OCI-LY7 (cell line): ENCODE measurements around the gene PITPNM1. TPM values are rescaled to one million over a fixed set of nuclear protein-coding genes. Genes with fewer than 3 reads are reported as not detected.

Experiments used
- BruUV-seq: library from RNA; stranded (reverse); fragments of 400-500 nt; replicated peaks from 2 replicates; lab custom pipeline; 2021; lab: Mats Ljungman, UMichigan
- CTCF ChIA-PET: fragments of 300-600 bp; sonication (Branson Sonifier 250); formaldehyde crosslinking; loops from one replicate; lab custom pipeline; 2022; ENCODE audit warnings: antibody characterized with exemption; ENCODE audit not compliant: unreplicated experiment; lab: Charles Lee
- POLR2A ChIA-PET: fragments of 300-600 bp; sonication (Branson Sonifier 250); formaldehyde crosslinking; loops from one replicate; lab custom pipeline; 2022; ENCODE audit warnings: antibody characterized with exemption; lab: Charles Lee
- DNase-seq: peaks from one replicate; pipeline ENCODE4 v3.0.0-alpha.2; 2015; ENCODE audit warnings: low spot score
- H2AFZ ChIP-seq: fragments of 200-600 bp; sonication (generic), shearing (Covaris generic); 2 replicates; pipeline ENCODE4 v1.6.1; 2014; ENCODE audit warnings: mild to moderate bottlenecking, antibody characterized with exemption, low read length, moderate library complexity
- H3K27ac ChIP-seq: fragments of 200-600 bp; sonication (generic); 2 replicates; pipeline ENCODE4 v1.5.1; 2014; ENCODE audit warnings: mixed run types, low read depth, mild to moderate bottlenecking, moderate library complexity, low read length, inconsistent platforms; ENCODE audit not compliant: poor library complexity, severe bottlenecking
- H3K36me3 ChIP-seq: fragments of 200-600 bp; sonication (generic); 2 replicates; pipeline ENCODE4 v1.6.1; 2014; ENCODE audit warnings: mild to moderate bottlenecking, antibody characterized with exemption, low read length, moderate library complexity, mixed read lengths; ENCODE audit not compliant: insufficient read depth
- H3K4me1 ChIP-seq: fragments of 200-600 bp; sonication (generic); 2 replicates; pipeline ENCODE4 v1.5.1; 2014; ENCODE audit warnings: mild to moderate bottlenecking, low read length; ENCODE audit not compliant: insufficient read depth, poor library complexity, severe bottlenecking
- H3K4me2 ChIP-seq: fragments of 200-600 bp; sonication (generic); 2 replicates; pipeline ENCODE4 v1.6.1; 2014; ENCODE audit warnings: mild to moderate bottlenecking, low read length
- H3K4me3 ChIP-seq: fragments of 200-600 bp; sonication (generic); 2 replicates; pipeline ENCODE4 v1.5.1; 2014; ENCODE audit warnings: mild to moderate bottlenecking, low read depth, low read length; ENCODE audit not compliant: poor library complexity, severe bottlenecking
- H3K79me2 ChIP-seq: fragments of 200-600 bp; sonication (generic); 2 replicates; pipeline ENCODE4 v1.6.1; 2016; ENCODE audit warnings: low read depth, mild to moderate bottlenecking, low read length, moderate library complexity, mixed read lengths; ENCODE audit not compliant: insufficient read depth
- H3K9me2 ChIP-seq: fragments of 200-600 bp; sonication (generic); 2 replicates; pipeline ENCODE4 v1.6.1; 2016; ENCODE audit warnings: mild to moderate bottlenecking, low read length, mixed read lengths; ENCODE audit not compliant: insufficient read depth
- H3K9me3 ChIP-seq: fragments of 200-600 bp; sonication (generic); 2 replicates; pipeline ENCODE4 v1.6.1; 2014; ENCODE audit warnings: mild to moderate bottlenecking, mixed run types, low read length, mixed read lengths
- H4K20me1 ChIP-seq: fragments of 200-600 bp; sonication (generic); 2 replicates; pipeline ENCODE4 v1.6.1; 2014; ENCODE audit warnings: mild to moderate bottlenecking, antibody characterized with exemption, low read length, moderate library complexity, mixed read lengths; ENCODE audit not compliant: insufficient read depth
- CTCF ChIP-seq: fragments of 200-600 bp; sonication (generic); conservative IDR thresholded peaks from 2 replicates; pipeline ENCODE4 v1.5.1; 2014; ENCODE audit warnings: mild to moderate bottlenecking, antibody characterized with exemption, low read length, moderate library complexity, mixed read lengths
- EZH2phosphoT487 ChIP-seq: fragments of 200-600 bp; sonication (generic); IDR thresholded peaks from 2 replicates; pipeline ENCODE4 v1.6.1; 2018; ENCODE audit warnings: low read depth, borderline replicate concordance, mild to moderate bottlenecking, mixed run types, antibody characterized with exemption, low read length, moderate library complexity, mixed read lengths
- intact Hi-C: fragments of 100-400 bp; cut with micrococcal nuclease; formaldehyde crosslinking; loops from one replicate; pipeline ENCODE4 v1.10.0; 2022; ENCODE audit not compliant: unreplicated experiment
- total RNA-seq, 2 experiments: library from RNA; depleted of rRNA in 1 of 2; stranded (reverse); fragments of >200 nt in 1 of 2; shearing (Covaris generic) in 1 of 2; gene quantifications; 2 replicates each; pipeline ENCODE4 v1.2.3, GENCODE V29; 2014 to 2022

PITPNM1 gene
- total RNA-seq, 2 experiments from 2014 or later: 37.2 to 51.3 TPM

- CTCF ChIA-PET: no interaction called here
- no peak for TF ChIP-seq EZH2phosphoT487
- no peak for TF ChIP-seq CTCF
- Histone ChIP-seq H3K4me3 (peak within 1 kb of the TSS; percentile 88), H3K4me1 (peaks cover 38% of the 10 kb centered on the region), H3K79me2 (peaks cover 19% of the 10 kb centered on the region), H2AFZ (peak within 1 kb of the TSS; percentile 85), H3K36me3 (peaks cover 9% of the 10 kb centered on the region; the same call in 1 of the 2 replicates), H3K9me3 (no peaks in the 10 kb centered on the region), H4K20me1 (0 out of 2 replicates have a peak, but pooled peaks cover 9% of the 10 kb centered on the region), H3K4me2 (peak within 1 kb of the TSS; percentile 97), H3K9me2 (no peaks in the 10 kb centered on the region), H3K27ac (peak within 1 kb of the TSS; percentile 70)
- POLR2A ChIA-PET: interaction anchor here (0.6 kb wide), 1 partner anchor 297 kb away, joined by 3 read pairs; no protein-coding TSS in a partner anchor
- intact Hi-C loops: loop anchor here (2.0 to 5.0 kb wide), 6 partner anchors 23 to 241 kb away; partner anchors contain the start of genes GRK2 and POLD4
- BruUV-seq: no TSS peak
- peak; percentile 100 for DNase-seq
Observed at GRCh38 chr11:67507864-67508485, 2.8 kb upstream of the PITPNM1 start, which contains the start of gene CDK2AP2. Gene CDK2AP2 (minus strand): TSS chr11:67508162. CDS start chr11:67508082, 80 bp downstream.

GRCh38 chr11:67507242-67507863 is 2.2 kb upstream of the PITPNM1 start:
- CTCF ChIA-PET: no interaction called here
- Histone ChIP-seq H3K27ac (peak overlapping the region; percentile 70), H3K79me2 (peaks cover 19% of the 10 kb centered on the region), H3K9me3 (no peaks in the 10 kb centered on the region), H3K4me2 (peak overlapping the region; percentile 97), H3K4me1 (peaks cover 38% of the 10 kb centered on the region), H3K36me3 (peaks cover 9% of the 10 kb centered on the region; the same call in 1 of the 2 replicates), H3K4me3 (peak overlapping the region; percentile 88), H3K9me2 (no peaks in the 10 kb centered on the region), H2AFZ (no peak overlapping the region), H4K20me1 (0 out of 2 replicates have a peak, but pooled peaks cover 9% of the 10 kb centered on the region)
- POLR2A ChIA-PET: interaction anchor here (0.6 kb wide), 1 partner anchor 1001 kb away, joined by 3 read pairs; no protein-coding TSS in a partner anchor
- DNase-seq: no peak
- intact Hi-C loops: loop anchor here (2.0 to 5.0 kb wide), 6 partner anchors 23 to 240 kb away; partner anchors contain the start of genes GRK2 and POLD4
- TF ChIP-seq CTCF (no peak), EZH2phosphoT487 (no peak)
- BruUV-seq: no TSS peak
